ENCODE data around the gene COL13A1.

COL13A1 gene

DNA sequence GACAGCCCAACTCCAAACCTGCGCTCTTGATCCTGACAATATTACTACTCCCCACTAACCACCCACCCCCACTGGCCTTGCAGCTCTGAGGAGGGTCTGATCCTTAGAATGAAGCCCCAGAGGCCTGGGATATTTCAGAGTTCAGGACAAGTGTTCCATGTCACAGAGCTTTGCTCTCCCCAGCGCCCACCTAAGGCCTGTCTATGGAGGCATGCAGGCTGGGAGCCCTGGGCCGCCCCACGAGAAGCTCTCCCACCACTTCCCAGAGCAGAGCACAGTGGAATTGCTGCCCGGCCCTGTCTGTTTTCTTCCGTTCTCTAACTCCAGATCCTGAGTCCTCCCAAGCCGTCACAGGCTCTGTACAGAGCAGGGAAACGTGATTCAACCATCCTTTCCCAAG is 74.6 kb downstream of the COL13A1 start:
- no peak overlapping the region for H3K4me3 ChIP-seq (ENCODE audit: control insufficient read depth in 1 of 7, extremely low read depth in 1 of 7, insufficient read depth in 4 of 7, low read depth in 2 of 7, low read length in 6 of 7)
- no peaks in the 10 kb centered on the region for H3K4me1 ChIP-seq (ENCODE audit: control extremely low read depth in 1 of 4, control insufficient read depth in 4 of 4, insufficient read depth in 4 of 4, low read length in 3 of 4)
- ChIA-PET CTCF (interaction anchor here (1.2 to 1.7 kb wide), 2 partner anchors 12 to 39 kb away, joined by 3 to 4 read pairs; no protein-coding TSS in a partner anchor), POLR2A (no interaction called here)
- H3K27me3 ChIP-seq (replicated peaks in 2 of 5; ENCODE audit: control insufficient read depth in 4 of 5, insufficient read depth in 5 of 5, low read length in 4 of 5) = peaks cover 0 to 21% (median 12%) of the 10 kb centered on the region in 5 experiments
- H3K36me3 ChIP-seq (ENCODE audit: control insufficient read depth in 4 of 4, insufficient read depth in 4 of 4, low read length in 3 of 4) = no peaks in the 10 kb centered on the region
- no peaks in the 10 kb centered on the region for H3K9me3 ChIP-seq (ENCODE audit: control extremely low read depth in 1 of 5, control insufficient read depth in 4 of 5, insufficient read depth in 2 of 5, low read depth in 1 of 5, low read length in 4 of 5)
- no peak for DNase-seq
- H3K27ac ChIP-seq (ENCODE audit: insufficient read depth in 1 of 2, low read depth in 1 of 2, low read length in 2 of 2, poor library complexity in 1 of 2, severe bottlenecking in 2 of 2) = no peak overlapping the region
- 97% methylated on average over 7 of the region's 8 CpGs for WGBS (ENCODE audit: insufficient coverage)

DNA sequence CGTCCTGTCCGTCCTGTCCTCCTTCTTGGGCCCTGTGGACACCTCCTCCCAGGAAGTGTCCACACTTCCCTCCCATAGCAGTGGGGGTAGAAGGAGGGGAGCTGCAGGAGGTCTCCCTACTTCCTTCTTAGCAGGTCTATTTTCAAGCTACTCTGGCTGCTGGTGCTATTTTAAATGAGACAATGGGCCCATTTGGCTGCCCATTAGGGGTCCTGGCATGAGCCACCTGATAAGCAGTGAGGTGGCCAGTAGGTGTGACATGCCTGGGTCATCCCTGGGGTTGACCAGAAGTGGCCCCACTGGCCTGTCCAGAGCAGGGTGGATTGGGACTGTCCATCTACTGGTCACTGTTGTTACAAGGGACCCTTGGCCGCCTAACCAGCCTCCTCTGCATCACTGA is 75.2 kb downstream of the COL13A1 start:
- H3K27me3 ChIP-seq (replicated peaks in 2 of 5; ENCODE audit: control insufficient read depth in 4 of 5, insufficient read depth in 5 of 5, low read length in 4 of 5) = peaks cover 0 to 23% (median 12%) of the 10 kb centered on the region in 5 experiments
- CTCF ChIA-PET = interaction anchor here (1.2 to 1.7 kb wide), 2 partner anchors 12 to 38 kb away, joined by 3 to 4 read pairs; no protein-coding TSS in a partner anchor

DNA sequence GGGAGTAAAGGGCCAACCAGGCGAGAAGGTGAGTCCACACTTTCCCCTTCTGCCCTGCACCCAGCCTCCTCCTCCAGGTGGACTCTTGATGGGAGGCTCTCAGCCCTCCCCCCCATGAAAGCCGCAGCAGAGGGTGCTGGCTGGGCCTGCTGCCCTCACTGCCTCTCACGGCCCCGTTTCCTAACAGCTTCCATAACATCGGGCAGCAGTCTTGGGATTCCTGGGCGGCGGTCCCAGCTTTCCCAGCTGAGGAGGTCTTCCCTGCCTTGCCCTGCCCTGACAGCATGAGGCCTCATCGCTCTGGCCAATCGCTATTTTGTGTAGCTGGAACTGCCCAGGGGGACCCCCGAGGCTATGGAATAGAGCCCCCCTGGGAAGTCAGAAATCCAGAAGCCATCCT is 76.3 kb downstream of the COL13A1 start:
- Histone ChIP-seq H3K9me3 (ENCODE audit: control extremely low read depth in 1 of 5, control insufficient read depth in 4 of 5, insufficient read depth in 2 of 5, low read depth in 1 of 5, low read length in 4 of 5) (no peaks in the 10 kb centered on the region), H3K27me3 (replicated peaks in 2 of 5; ENCODE audit: control insufficient read depth in 4 of 5, insufficient read depth in 5 of 5, low read length in 4 of 5) (peaks cover 0 to 28% (median 15%) of the 10 kb centered on the region in 5 experiments)
- CTCF ChIA-PET = no interaction called here

More for the DNA sequence above, 75.2 kb downstream of the COL13A1 start:
- no peaks in the 10 kb centered on the region for H3K36me3 ChIP-seq (ENCODE audit: control insufficient read depth in 4 of 4, insufficient read depth in 4 of 4, low read length in 3 of 4)
- no peak overlapping the region for H3K4me3 ChIP-seq (ENCODE audit: control insufficient read depth in 1 of 7, extremely low read depth in 1 of 7, insufficient read depth in 4 of 7, low read depth in 2 of 7, low read length in 6 of 7)
- WGBS (ENCODE audit: insufficient coverage) = 100% methylated on average over 1 of the region's 3 CpGs
- no peak overlapping the region for H3K27ac ChIP-seq (ENCODE audit: insufficient read depth in 1 of 2, low read depth in 1 of 2, low read length in 2 of 2, poor library complexity in 1 of 2, severe bottlenecking in 2 of 2)
- POLR2A ChIA-PET = no interaction called here
- DNase-seq = no peak
- no peaks in the 10 kb centered on the region for H3K9me3 ChIP-seq (ENCODE audit: control extremely low read depth in 1 of 5, control insufficient read depth in 4 of 5, insufficient read depth in 2 of 5, low read depth in 1 of 5, low read length in 4 of 5)
- no peaks in the 10 kb centered on the region for H3K4me1 ChIP-seq (ENCODE audit: control extremely low read depth in 1 of 4, control insufficient read depth in 4 of 4, insufficient read depth in 4 of 4, low read length in 3 of 4)

DNA sequence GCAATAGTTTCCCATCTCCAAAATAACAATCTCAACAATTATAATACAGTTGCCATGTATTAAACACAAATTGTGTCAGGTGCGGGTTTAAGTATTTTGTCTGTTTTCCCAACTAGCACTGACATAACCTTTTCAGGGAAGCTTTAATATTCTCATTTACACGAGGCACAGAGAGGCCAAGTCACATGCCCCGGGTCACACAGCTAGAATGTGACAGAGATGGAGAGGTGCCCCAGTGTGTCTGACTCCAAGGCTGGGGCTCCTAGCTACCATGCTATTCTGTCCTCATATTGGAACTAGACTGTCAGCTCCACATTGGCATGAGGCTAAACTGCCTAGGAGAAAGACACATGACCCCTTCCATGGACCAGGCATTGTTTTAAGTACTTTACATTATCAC is 77.2 kb downstream of the COL13A1 start:
- Histone ChIP-seq H3K27ac (ENCODE audit: insufficient read depth in 1 of 2, low read depth in 1 of 2, low read length in 2 of 2, poor library complexity in 1 of 2, severe bottlenecking in 2 of 2) (no peak overlapping the region), H3K4me1 (ENCODE audit: control extremely low read depth in 1 of 4, control insufficient read depth in 4 of 4, insufficient read depth in 4 of 4, low read length in 3 of 4) (no peaks in the 10 kb centered on the region), H3K36me3 (ENCODE audit: control insufficient read depth in 4 of 4, insufficient read depth in 4 of 4, low read length in 3 of 4) (no peaks in the 10 kb centered on the region), H3K4me3 (ENCODE audit: control insufficient read depth in 1 of 7, extremely low read depth in 1 of 7, insufficient read depth in 4 of 7, low read depth in 2 of 7, low read length in 6 of 7) (no peak overlapping the region), H3K9me3 (ENCODE audit: control extremely low read depth in 1 of 5, control insufficient read depth in 4 of 5, insufficient read depth in 2 of 5, low read depth in 1 of 5, low read length in 4 of 5) (no peaks in the 10 kb centered on the region), H3K27me3 (replicated peaks in 2 of 5; ENCODE audit: control insufficient read depth in 4 of 5, insufficient read depth in 5 of 5, low read length in 4 of 5) (peaks cover 0 to 28% (median 19%) of the 10 kb centered on the region in 5 experiments)
- CTCF ChIA-PET = no interaction called here
- DNase-seq = no peak
- POLR2A ChIA-PET = no interaction called here
- 93% methylated on average over 3 of the region's 3 CpGs for WGBS (ENCODE audit: insufficient coverage)

More for the DNA sequence above, 76.3 kb downstream of the COL13A1 start:
- WGBS (ENCODE audit: insufficient coverage) = 92% methylated on average over 10 of the region's 10 CpGs
- POLR2A ChIA-PET = no interaction called here
- Histone ChIP-seq H3K27ac (ENCODE audit: insufficient read depth in 1 of 2, low read depth in 1 of 2, low read length in 2 of 2, poor library complexity in 1 of 2, severe bottlenecking in 2 of 2) (no peak overlapping the region), H3K36me3 (ENCODE audit: control insufficient read depth in 4 of 4, insufficient read depth in 4 of 4, low read length in 3 of 4) (no peaks in the 10 kb centered on the region), H3K4me3 (ENCODE audit: control insufficient read depth in 1 of 7, extremely low read depth in 1 of 7, insufficient read depth in 4 of 7, low read depth in 2 of 7, low read length in 6 of 7) (no peak overlapping the region), H3K4me1 (ENCODE audit: control extremely low read depth in 1 of 4, control insufficient read depth in 4 of 4, insufficient read depth in 4 of 4, low read length in 3 of 4) (no peaks in the 10 kb centered on the region)
- no peak for DNase-seq

DNA sequence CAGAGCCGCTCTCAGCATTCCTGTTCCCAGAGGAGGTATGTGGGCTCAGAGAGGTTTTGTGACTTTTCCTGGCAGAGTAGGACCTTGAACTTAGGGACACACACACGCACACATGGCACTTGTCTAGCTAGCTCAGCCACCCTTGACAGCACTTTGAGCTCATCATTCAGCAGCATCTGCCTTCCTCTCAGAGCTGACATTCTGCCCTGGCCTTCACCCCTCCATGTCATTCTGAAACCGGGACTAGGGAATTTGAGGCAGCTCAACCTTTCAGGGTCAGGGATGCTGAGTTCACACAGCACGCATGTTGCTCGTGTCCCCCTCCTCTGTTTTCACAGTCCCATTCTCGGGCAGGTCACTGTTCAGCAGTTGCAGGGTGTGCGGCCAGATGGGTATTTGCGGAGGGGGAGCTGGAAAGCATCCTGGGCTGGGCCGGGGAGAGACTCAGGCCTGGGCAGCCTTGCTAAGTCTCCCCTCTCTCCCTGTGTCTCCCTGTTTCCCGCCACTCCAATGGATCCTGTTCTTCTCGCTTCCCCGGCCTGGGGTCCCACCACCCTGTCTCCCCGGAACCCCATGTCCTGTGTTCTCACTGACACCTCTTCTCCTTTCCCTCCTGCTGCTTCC is 78.0 kb downstream of the COL13A1 start:
- Histone ChIP-seq H3K9me3 (ENCODE audit: control extremely low read depth in 1 of 5, control insufficient read depth in 4 of 5, insufficient read depth in 2 of 5, low read depth in 1 of 5, low read length in 4 of 5) (no peaks in the 10 kb centered on the region), H3K4me1 (ENCODE audit: control extremely low read depth in 1 of 4, control insufficient read depth in 4 of 4, insufficient read depth in 4 of 4, low read length in 3 of 4) (no peaks in the 10 kb centered on the region), H3K27me3 (replicated peaks in 2 of 5; ENCODE audit: control insufficient read depth in 4 of 5, insufficient read depth in 5 of 5, low read length in 4 of 5) (peaks cover 0 to 28% (median 19%) of the 10 kb centered on the region in 5 experiments), H3K36me3 (ENCODE audit: control insufficient read depth in 4 of 4, insufficient read depth in 4 of 4, low read length in 3 of 4) (no peaks in the 10 kb centered on the region), H3K4me3 (ENCODE audit: control insufficient read depth in 1 of 7, extremely low read depth in 1 of 7, insufficient read depth in 4 of 7, low read depth in 2 of 7, low read length in 6 of 7) (no peak overlapping the region), H3K27ac (ENCODE audit: insufficient read depth in 1 of 2, low read depth in 1 of 2, low read length in 2 of 2, poor library complexity in 1 of 2, severe bottlenecking in 2 of 2) (no peak overlapping the region)
- WGBS (ENCODE audit: insufficient coverage) = 93% methylated on average over 12 of the region's 13 CpGs
- no peak for DNase-seq
- ChIA-PET CTCF (no interaction called here), POLR2A (no interaction called here)

DNA sequence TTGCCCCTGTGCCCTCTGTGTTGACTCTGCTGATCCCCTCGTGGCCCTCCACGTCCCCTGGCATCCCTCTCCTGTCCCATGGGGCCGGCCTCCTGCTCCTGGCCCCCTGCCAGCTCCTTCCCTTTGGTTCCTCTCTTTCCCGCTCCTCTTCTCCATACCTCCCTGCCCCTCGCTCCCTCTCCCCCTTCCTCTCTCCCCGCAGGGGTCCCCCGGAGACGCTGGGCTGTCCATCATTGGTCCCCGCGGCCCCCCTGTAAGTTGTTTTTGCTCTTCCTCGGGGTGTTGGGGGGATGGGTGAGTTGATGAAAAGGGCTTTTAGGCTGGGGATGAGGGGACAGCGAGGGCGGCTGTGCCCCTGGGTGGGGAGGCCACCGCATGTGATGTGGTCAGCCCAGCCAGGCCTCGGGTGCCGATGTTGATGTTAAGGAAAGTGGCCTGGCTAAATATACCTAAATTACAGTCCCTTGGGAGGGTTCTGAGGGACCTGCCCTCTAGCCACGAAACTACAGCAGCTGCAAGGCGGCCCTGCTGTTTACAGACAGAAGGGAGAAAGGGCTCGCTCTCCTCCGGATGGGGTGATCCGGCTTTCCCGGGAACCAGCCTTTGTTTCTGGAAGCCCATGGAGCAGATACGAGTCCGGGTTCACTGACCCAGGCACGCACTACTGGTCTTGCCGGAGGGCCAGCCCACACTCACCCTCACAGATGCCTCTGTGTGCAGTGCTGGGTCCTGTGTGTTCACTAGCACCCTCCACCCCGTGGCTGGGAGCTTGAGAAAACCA is 78.8 kb downstream of the COL13A1 start:
- POLR2A ChIA-PET = no interaction called here
- CTCF ChIA-PET = no interaction called here

DNA sequence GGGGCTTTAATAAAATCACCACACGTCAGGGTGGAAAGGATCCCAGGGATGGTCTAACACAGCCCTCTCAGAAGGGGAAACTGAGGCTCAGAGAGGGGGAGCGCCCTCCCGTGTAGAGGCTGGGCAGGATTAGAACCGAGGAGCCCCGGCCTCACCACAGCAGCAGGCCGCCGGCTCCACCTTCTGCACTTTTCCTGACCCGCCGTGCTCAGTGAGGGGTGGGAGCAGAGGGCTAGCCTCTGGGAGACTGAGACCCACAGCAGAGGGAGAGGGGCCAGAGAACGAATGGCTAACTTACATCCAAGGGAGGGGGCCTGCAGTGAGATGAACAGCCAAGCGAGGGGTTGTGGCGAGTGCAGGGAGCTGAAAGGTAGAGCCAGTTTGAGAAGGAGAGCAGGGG is 79.5 kb downstream of the COL13A1 start:
- POLR2A ChIA-PET = no interaction called here
- Histone ChIP-seq H3K36me3 (ENCODE audit: control insufficient read depth in 4 of 4, insufficient read depth in 4 of 4, low read length in 3 of 4) (no peaks in the 10 kb centered on the region), H3K4me1 (ENCODE audit: control extremely low read depth in 1 of 4, control insufficient read depth in 4 of 4, insufficient read depth in 4 of 4, low read length in 3 of 4) (no peaks in the 10 kb centered on the region), H3K4me3 (ENCODE audit: control insufficient read depth in 1 of 7, extremely low read depth in 1 of 7, insufficient read depth in 4 of 7, low read depth in 2 of 7, low read length in 6 of 7) (no peak overlapping the region), H3K9me3 (ENCODE audit: control extremely low read depth in 1 of 5, control insufficient read depth in 4 of 5, insufficient read depth in 2 of 5, low read depth in 1 of 5, low read length in 4 of 5) (no peaks in the 10 kb centered on the region), H3K27ac (ENCODE audit: insufficient read depth in 1 of 2, low read depth in 1 of 2, low read length in 2 of 2, poor library complexity in 1 of 2, severe bottlenecking in 2 of 2) (no peak overlapping the region), H3K27me3 (replicated peaks in 2 of 5; ENCODE audit: control insufficient read depth in 4 of 5, insufficient read depth in 5 of 5, low read length in 4 of 5) (peaks cover 0 to 28% (median 10%) of the 10 kb centered on the region in 5 experiments)
- no peak for DNase-seq
- 91% methylated on average over 11 of the region's 12 CpGs for WGBS (ENCODE audit: insufficient coverage)
- CTCF ChIA-PET = no interaction called here

More for the DNA sequence above, 78.8 kb downstream of the COL13A1 start:
- H3K27ac ChIP-seq (ENCODE audit: insufficient read depth in 1 of 2, low read depth in 1 of 2, low read length in 2 of 2, poor library complexity in 1 of 2, severe bottlenecking in 2 of 2) = no peak overlapping the region
- H3K9me3 ChIP-seq (ENCODE audit: control extremely low read depth in 1 of 5, control insufficient read depth in 4 of 5, insufficient read depth in 2 of 5, low read depth in 1 of 5, low read length in 4 of 5) = no peaks in the 10 kb centered on the region
- H3K4me3 ChIP-seq (ENCODE audit: control insufficient read depth in 1 of 7, extremely low read depth in 1 of 7, insufficient read depth in 4 of 7, low read depth in 2 of 7, low read length in 6 of 7) = no peak overlapping the region
- DNase-seq = no peak
- WGBS (ENCODE audit: insufficient coverage) = 64% methylated on average over 18 of the region's 27 CpGs
- peaks cover 0 to 28% (median 14%) of the 10 kb centered on the region in 5 experiments for H3K27me3 ChIP-seq (replicated peaks in 2 of 5; ENCODE audit: control insufficient read depth in 4 of 5, insufficient read depth in 5 of 5, low read length in 4 of 5)
- H3K36me3 ChIP-seq (ENCODE audit: control insufficient read depth in 4 of 4, insufficient read depth in 4 of 4, low read length in 3 of 4) = no peaks in the 10 kb centered on the region
- no peaks in the 10 kb centered on the region for H3K4me1 ChIP-seq (ENCODE audit: control extremely low read depth in 1 of 4, control insufficient read depth in 4 of 4, insufficient read depth in 4 of 4, low read length in 3 of 4)

Measured in common myeloid progenitor, CD34-positive (primary cell).